Neural progenitor cell (in vitro differentiated cells): ENCODE data around the gene PITPNM3.

Experiments used
- EZH2 ChIP-seq: fragments of 200-600 bp; sonication (generic); IDR thresholded peaks from 2 replicates; pipeline ENCODE4 v1.6.1; 2017; ENCODE audit warnings: antibody characterized with exemption, mild to moderate bottlenecking, moderate library complexity
- EZH2phosphoT487 ChIP-seq: fragments of 200-600 bp; sonication (generic); IDR thresholded peaks from 2 replicates; pipeline ENCODE4 v1.6.1; 2017; ENCODE audit warnings: antibody characterized with exemption
- TF ChIP-seq, protein P1 (sequence below): fragments of 200-600 bp; sonication (generic); IDR thresholded peaks from 2 replicates; pipeline ENCODE4 v1.5.1; 2017; ENCODE audit warnings: antibody characterized with exemption, mild to moderate bottlenecking

DNA sequence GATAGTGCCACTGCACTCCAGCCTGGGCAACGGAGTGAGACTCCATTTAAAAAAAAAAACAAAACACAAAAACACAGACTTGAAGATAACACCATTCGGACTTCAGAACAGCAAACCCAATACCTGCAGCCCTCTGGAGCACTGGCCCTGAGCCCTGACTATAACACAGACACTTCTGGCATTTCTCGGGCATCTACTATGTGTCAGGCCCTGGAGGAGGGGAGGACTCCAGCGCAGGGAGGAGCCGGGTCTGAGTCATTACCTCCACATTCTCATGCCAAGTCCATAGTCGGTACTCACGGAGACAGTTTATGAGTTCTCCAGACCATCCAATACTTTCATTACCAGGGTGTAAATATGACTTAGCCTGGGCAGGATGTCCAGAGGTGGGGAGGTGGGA, 48.8 kb downstream of the PITPNM3 start:
- TF ChIP-seq, protein P1, sequence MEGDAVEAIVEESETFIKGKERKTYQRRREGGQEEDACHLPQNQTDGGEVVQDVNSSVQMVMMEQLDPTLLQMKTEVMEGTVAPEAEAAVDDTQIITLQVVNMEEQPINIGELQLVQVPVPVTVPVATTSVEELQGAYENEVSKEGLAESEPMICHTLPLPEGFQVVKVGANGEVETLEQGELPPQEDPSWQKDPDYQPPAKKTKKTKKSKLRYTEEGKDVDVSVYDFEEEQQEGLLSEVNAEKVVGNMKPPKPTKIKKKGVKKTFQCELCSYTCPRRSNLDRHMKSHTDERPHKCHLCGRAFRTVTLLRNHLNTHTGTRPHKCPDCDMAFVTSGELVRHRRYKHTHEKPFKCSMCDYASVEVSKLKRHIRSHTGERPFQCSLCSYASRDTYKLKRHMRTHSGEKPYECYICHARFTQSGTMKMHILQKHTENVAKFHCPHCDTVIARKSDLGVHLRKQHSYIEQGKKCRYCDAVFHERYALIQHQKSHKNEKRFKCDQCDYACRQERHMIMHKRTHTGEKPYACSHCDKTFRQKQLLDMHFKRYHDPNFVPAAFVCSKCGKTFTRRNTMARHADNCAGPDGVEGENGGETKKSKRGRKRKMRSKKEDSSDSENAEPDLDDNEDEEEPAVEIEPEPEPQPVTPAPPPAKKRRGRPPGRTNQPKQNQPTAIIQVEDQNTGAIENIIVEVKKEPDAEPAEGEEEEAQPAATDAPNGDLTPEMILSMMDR = no peak
- TF ChIP-seq EZH2phosphoT487 (no peak), EZH2 (no peak)
